Activated gamma-delta T cell (primary cell): ENCODE data around the gene MCRIP1.

Experiments
- DNase-seq: peaks from one replicate; lab custom pipeline; 2025; lab: John Stamatoyannopoulos, UW

MCRIP1 gene

GRCh38 chr17:81819708-81820107 is 13.4 kb downstream of the MCRIP1 start:
- no peak for DNase-seq

GRCh38 chr17:81817758-81818147 is 15.3 kb downstream of the MCRIP1 start:
- DNase-seq, result no peak

- no peak for DNase-seq
Measured at GRCh38 chr17:81815646-81815986, 17.5 kb downstream of the MCRIP1 start.

- no peak for DNase-seq
Measured at GRCh38 chr17:81814748-81815645, 18.1 kb downstream of the MCRIP1 start.

GRCh38 chr17:81813861-81814683 is 19.0 kb downstream of the MCRIP1 start:
- DNase-seq, result no peak

GRCh38 chr17:81813371-81813684 is 19.8 kb downstream of the MCRIP1 start:
- no peak for DNase-seq

- DNase-seq, result no peak
Measured at GRCh38 chr17:81812571-81813370, 20.3 kb downstream of the MCRIP1 start.

GRCh38 chr17:81811705-81812570 is 21.2 kb downstream of the MCRIP1 start:
- DNase-seq, result no peak

- no peak for DNase-seq
Measured at GRCh38 chr17:81810892-81811704, 22.0 kb downstream of the MCRIP1 start.

GRCh38 chr17:81810476-81810875 is 22.6 kb downstream of the MCRIP1 start:
- DNase-seq, result no peak

- DNase-seq, result no peak
Measured at GRCh38 chr17:81809556-81809998, 23.5 kb downstream of the MCRIP1 start.

- DNase-seq, result no peak
Measured at GRCh38 chr17:81808778-81809555, 24.1 kb downstream of the MCRIP1 start.

- no peak for DNase-seq
Measured at GRCh38 chr17:81807839-81808238, 25.3 kb downstream of the MCRIP1 start.

- no peak for DNase-seq
Measured at GRCh38 chr17:81807210-81807719, 25.8 kb downstream of the MCRIP1 start.

GRCh38 chr17:81806461-81807209 is 26.5 kb downstream of the MCRIP1 start:
- DNase-seq, result no peak

- no peak for DNase-seq
Measured at GRCh38 chr17:81805707-81806460, 27.2 kb downstream of the MCRIP1 start.

GRCh38 chr17:81804559-81805399 is 28.3 kb downstream of the MCRIP1 start:
- DNase-seq, result no peak
